HepG2 (cell line): ENCODE data around the gene STOM. TPM values are rescaled to one million over a fixed set of nuclear protein-coding genes. Genes with fewer than 3 reads are reported as not detected.

ENCODE experiments used
- AHR ChIP-seq: IDR thresholded peaks from 2 replicates; pipeline ENCODE4 v1.6.1; 2018; ENCODE audit warnings: missing genetic modification reagents, missing compliant biosample characterization
- CREB1 ChIP-seq, 2 experiments: fragments of 450-650 bp in 1 of 2; IDR thresholded peaks; 2 replicates each; pipeline ENCODE4 v1.6.1; 2016 to 2017; ENCODE audit warnings: control low read depth in 1 of 2, mild to moderate bottlenecking in 1 of 2, missing compliant biosample characterization in 1 of 2, missing genetic modification characterization in 1 of 2
- DMTF1 ChIP-seq: sonication (generic); formaldehyde crosslinking; IDR thresholded peaks from 2 replicates; pipeline ENCODE4 v1.4.0; 2020; ENCODE audit warnings: mild to moderate bottlenecking, missing genetic modification reagents
- FOSL1 ChIP-seq: sonication (generic); formaldehyde crosslinking; IDR thresholded peaks from 2 replicates; pipeline ENCODE4 v1.9.0; 2021; ENCODE audit warnings: missing genetic modification reagents, borderline replicate concordance
- FOXA3 ChIP-seq: IDR thresholded peaks from 2 replicates; pipeline ENCODE4 v1.6.1; 2016; ENCODE audit warnings: missing genetic modification reagents, missing compliant biosample characterization
- FOXM1 ChIP-seq: sonication (generic); formaldehyde crosslinking; IDR thresholded peaks from 2 replicates; pipeline ENCODE4 v1.5.0; 2020; ENCODE audit warnings: missing genetic modification reagents
- HMGXB3 ChIP-seq: sonication (generic); formaldehyde crosslinking; IDR thresholded peaks from 2 replicates; pipeline ENCODE4 v1.4.0; 2020; ENCODE audit warnings: missing genetic modification reagents, borderline replicate concordance
- HOXD1 ChIP-seq: sonication (generic); formaldehyde crosslinking; IDR thresholded peaks from 2 replicates; pipeline ENCODE4 v1.5.0; 2020; ENCODE audit warnings: missing genetic modification reagents
- MTF2 ChIP-seq: sonication (generic); formaldehyde crosslinking; IDR thresholded peaks from 2 replicates; pipeline ENCODE4 v1.5.0; 2020; ENCODE audit warnings: missing genetic modification reagents, borderline replicate concordance
- POLR2AphosphoS5 ChIP-seq: IDR thresholded peaks from 2 replicates; pipeline ENCODE4 v1.6.1; 2012; ENCODE audit warnings: low read depth, low read length
- RFX3 ChIP-seq: IDR thresholded peaks from 2 replicates; pipeline ENCODE4 v1.6.1; 2016; ENCODE audit warnings: missing biosample characterization, missing genetic modification reagents
- TEAD3 ChIP-seq: optimal IDR thresholded peaks from 2 replicates; pipeline ENCODE3; 2016; ENCODE audit warnings: borderline replicate concordance
- WIZ ChIP-seq: sonication (generic); formaldehyde crosslinking; IDR thresholded peaks from 2 replicates; pipeline ENCODE4 v1.5.1; 2020; ENCODE audit warnings: mild to moderate bottlenecking, missing genetic modification reagents
- ZBTB33 ChIP-seq: sonication (generic); formaldehyde crosslinking; IDR thresholded peaks from 2 replicates; pipeline ENCODE4 v1.4.0; 2020; ENCODE audit warnings: missing genetic modification reagents
- ZBTB44 ChIP-seq: sonication (generic); formaldehyde crosslinking; IDR thresholded peaks from 2 replicates; pipeline ENCODE4 v1.4.0; 2020; ENCODE audit warnings: missing genetic modification reagents
- ZBTB7B ChIP-seq: sonication (generic); formaldehyde crosslinking; IDR thresholded peaks from 2 replicates; pipeline ENCODE4 v1.4.0; 2020; ENCODE audit warnings: missing genetic modification reagents
- ZNF709 ChIP-seq: sonication (generic); formaldehyde crosslinking; IDR thresholded peaks from 2 replicates; pipeline ENCODE4 v1.5.0; 2020; ENCODE audit warnings: mild to moderate bottlenecking, missing genetic modification reagents
- ZNF720 ChIP-seq: sonication (generic); formaldehyde crosslinking; IDR thresholded peaks from 2 replicates; pipeline ENCODE4 v1.4.0; 2020; ENCODE audit warnings: missing genetic modification reagents
- polyA plus RNA-seq, 8 experiments: library from polyadenylated mRNA; depleted of rRNA in 3 of 8; stranded (reverse) in 7 of 8; unstranded in 1 of 8; fragments of >200 nt; fragmentation: Illumina TruSeq in 4 of 8; extraction: Trizol in 4 of 8; gene quantifications; 2 replicates each; pipeline versions ENCODE4 v1.2.1 to v1.2.3, GENCODE V29; 2011 to 2016; ENCODE audit warnings: low read depth in 4 of 8, missing spikeins in 1 of 8, mixed read lengths in 1 of 8; ENCODE audit not compliant: insufficient read depth in 1 of 8
- total RNA-seq, 5 experiments: library from RNA; depleted of rRNA; stranded (reverse); fragments of >200 nt; fragmentation: Illumina TruSeq; extraction: Trizol; gene quantifications; 2 replicates each; pipeline ENCODE4 v1.2.3, GENCODE V29; 2016; ENCODE audit warnings: low read depth in 1 of 5
- TF ChIP-seq, protein P1 (sequence below): sonication (generic); formaldehyde crosslinking; IDR thresholded peaks from 2 replicates; pipeline ENCODE4 v1.4.0; 2020; ENCODE audit warnings: missing genetic modification reagents

The STOM gene
- total and polyA plus RNA-seq, 2 of the 13 experiments (the other 11 are each of a cell fraction or from before 2014, with no cell fraction given) = 43.6 to 165 TPM

GRCh38 chr9:121298016-121298538 is 72.0 kb downstream of the STOM start (continued):
- TF ChIP-seq, protein P1, sequence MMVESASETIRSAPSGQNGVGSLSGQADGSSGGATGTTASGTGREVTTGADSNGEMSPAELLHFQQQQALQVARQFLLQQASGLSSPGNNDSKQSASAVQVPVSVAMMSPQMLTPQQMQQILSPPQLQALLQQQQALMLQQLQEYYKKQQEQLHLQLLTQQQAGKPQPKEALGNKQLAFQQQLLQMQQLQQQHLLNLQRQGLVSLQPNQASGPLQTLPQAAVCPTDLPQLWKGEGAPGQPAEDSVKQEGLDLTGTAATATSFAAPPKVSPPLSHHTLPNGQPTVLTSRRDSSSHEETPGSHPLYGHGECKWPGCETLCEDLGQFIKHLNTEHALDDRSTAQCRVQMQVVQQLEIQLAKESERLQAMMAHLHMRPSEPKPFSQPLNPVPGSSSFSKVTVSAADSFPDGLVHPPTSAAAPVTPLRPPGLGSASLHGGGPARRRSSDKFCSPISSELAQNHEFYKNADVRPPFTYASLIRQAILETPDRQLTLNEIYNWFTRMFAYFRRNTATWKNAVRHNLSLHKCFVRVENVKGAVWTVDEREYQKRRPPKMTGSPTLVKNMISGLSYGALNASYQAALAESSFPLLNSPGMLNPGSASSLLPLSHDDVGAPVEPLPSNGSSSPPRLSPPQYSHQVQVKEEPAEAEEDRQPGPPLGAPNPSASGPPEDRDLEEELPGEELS (CRISPR knock-in tag) = peak; percentile 48; the same call in 1 of the 2 replicates
- TF ChIP-seq ZBTB33 (no peak), HMGXB3 (CRISPR knock-in tag) (no peak), POLR2AphosphoS5 (no peak), ZNF720 (CRISPR knock-in tag) (no peak), TEAD3 (CRISPR knock-in tag) (peak; percentile 91), AHR (no peak), DMTF1 (CRISPR knock-in tag) (no peak), MTF2 (no peak), ZBTB7B (peak; percentile 97), FOXM1 (CRISPR knock-in tag) (no peak), ZBTB44 (CRISPR knock-in tag) (no peak), WIZ (no peak), HOXD1 (no peak), ZNF709 (CRISPR knock-in tag) (no peak), FOXA3 (CRISPR knock-in tag) (peak; percentile 55; the same call in 1 of the 2 replicates), FOSL1 (no peak), RFX3 (CRISPR knock-in tag) (no peak), CREB1 (IDR thresholded peaks at IDR 0.05) (no peak), CREB1 (CRISPR knock-in tag; IDR thresholded peaks at IDR 0.05) (no peak)
